Urothelium cell line (cell line): ENCODE measurements around the gene PKNOX2.

Source experiments
- DNase-seq: peaks from one replicate; pipeline ENCODE4 v3.0.0; 2011; ENCODE audit warnings: low spot score, mixed read lengths
- FAIRE-seq: peaks from 2 replicates; lab custom pipeline; 2011; peaks lifted over from hg19 to GRCh38; lab: Jason Lieb, UNC

Gene PKNOX2

GRCh38 chr11:125154378-125155099, 10.0 kb upstream of the PKNOX2 start:
- DNase-seq = no peak

GRCh38 chr11:125155100-125155444, 9.5 kb upstream of the PKNOX2 start:
- peak; percentile 20 for FAIRE-seq
- no peak for DNase-seq

More at GRCh38 chr11:125154378-125155099, 10.0 kb upstream of the PKNOX2 start:
- no peak for FAIRE-seq

- FAIRE-seq (no peak), DNase-seq (no peak)
Observed at GRCh38 chr11:125155767-125156166, 8.8 kb upstream of the PKNOX2 start.

- FAIRE-seq (no peak), DNase-seq (no peak)
Observed at GRCh38 chr11:125156346-125157117, 8.0 kb upstream of the PKNOX2 start.

- no peak for FAIRE-seq
- no peak for DNase-seq
Observed at GRCh38 chr11:125157118-125157733, 7.3 kb upstream of the PKNOX2 start.

GRCh38 chr11:125157953-125158680, 6.4 kb upstream of the PKNOX2 start:
- FAIRE-seq (no peak), DNase-seq (no peak)

- FAIRE-seq = no peak
- no peak for DNase-seq
Observed at GRCh38 chr11:125162743-125163142, 1.8 kb upstream of the PKNOX2 start.

GRCh38 chr11:125163431-125164063, 1.0 kb upstream of the PKNOX2 start:
- DNase-seq (no peak), FAIRE-seq (no peak)

GRCh38 chr11:125164091-125164421, 495 bp upstream of the PKNOX2 start:
- DNase-seq = no peak
- FAIRE-seq = no peak

- peak; percentile 31 for DNase-seq
Observed at GRCh38 chr11:125165111-125165842, 726 bp downstream of the PKNOX2 start.

GRCh38 chr11:125165843-125166763, 1.6 kb downstream of the PKNOX2 start:
- FAIRE-seq = no peak
- DNase-seq = no peak

More at GRCh38 chr11:125165111-125165842, 726 bp downstream of the PKNOX2 start:
- no peak for FAIRE-seq

GRCh38 chr11:125166764-125167291, 2.3 kb downstream of the PKNOX2 start:
- no peak for DNase-seq
- FAIRE-seq = no peak

GRCh38 chr11:125167292-125167953, 2.9 kb downstream of the PKNOX2 start:
- DNase-seq (no peak), FAIRE-seq (no peak)

GRCh38 chr11:125167954-125168835, 3.6 kb downstream of the PKNOX2 start:
- no peak for DNase-seq
- FAIRE-seq = no peak

GRCh38 chr11:125168918-125169456, 4.4 kb downstream of the PKNOX2 start:
- DNase-seq (no peak), FAIRE-seq (no peak)

GRCh38 chr11:125170001-125170509, 5.5 kb downstream of the PKNOX2 start:
- FAIRE-seq (no peak), DNase-seq (no peak)

- DNase-seq = no peak
- FAIRE-seq = no peak
Observed at GRCh38 chr11:125170510-125171031, 6.0 kb downstream of the PKNOX2 start.
